HG03521 (cell line): ENCODE measurements around the gene TRIM43B.
"Not testable (repeated sequence)": the region's sequence is repeated elsewhere in the genome, so short reads cannot be mapped to it uniquely, and the experiment has no call there.

ENCODE experiments used
- ATAC-seq: cut with Tn5 transposase; IDR thresholded peaks from one replicate; pipeline ENCODE4 v1.9.1; 2021; ENCODE audit warnings: mild to moderate bottlenecking, moderate library complexity; ENCODE audit not compliant: unreplicated experiment

Gene TRIM43B

GRCh38 chr2:95484654-95485053 is at the start of gene TRIM43B:
Gene TRIM43B (minus strand): TSS chr2:95484754. CDS start chr2:95482714, 2,040 bp downstream.
- not testable (repeated sequence) for ATAC-seq

- no peak for ATAC-seq
Observed at GRCh38 chr2:95531254-95531771, 46.8 kb upstream of the TRIM43B start.

- peak; percentile 45 for ATAC-seq
Observed at GRCh38 chr2:95530734-95531133, 46.2 kb upstream of the TRIM43B start.

GRCh38 chr2:95526360-95527341 is 42.1 kb upstream of the TRIM43B start:
- peak; percentile 59 for ATAC-seq

GRCh38 chr2:95525294-95526035 is 40.9 kb upstream of the TRIM43B start:
- ATAC-seq: no peak

- no peak for ATAC-seq
Observed at GRCh38 chr2:95524195-95524594, 39.6 kb upstream of the TRIM43B start.

- ATAC-seq: no peak
Observed at GRCh38 chr2:95514718-95515117, 30.2 kb upstream of the TRIM43B start.

GRCh38 chr2:95514226-95514625 is 29.7 kb upstream of the TRIM43B start:
- not testable (repeated sequence) for ATAC-seq

- ATAC-seq: no peak
Observed at GRCh38 chr2:95509408-95509807, 24.9 kb upstream of the TRIM43B start.

GRCh38 chr2:95505222-95505621 is 20.7 kb upstream of the TRIM43B start:
- no peak for ATAC-seq

GRCh38 chr2:95500854-95501253 is 16.3 kb upstream of the TRIM43B start:
- no peak for ATAC-seq

GRCh38 chr2:95492076-95492475 is 7.5 kb upstream of the TRIM43B start:
- not testable (repeated sequence) for ATAC-seq

GRCh38 chr2:95475025-95475424 is 9.5 kb downstream of the TRIM43B start:
- ATAC-seq: not testable (repeated sequence)

- not testable (repeated sequence) for ATAC-seq
Observed at GRCh38 chr2:95467984-95468383, 16.6 kb downstream of the TRIM43B start.

GRCh38 chr2:95466572-95466971 is 18.0 kb downstream of the TRIM43B start:
- ATAC-seq: not testable (repeated sequence)

- ATAC-seq: not testable (repeated sequence)
Observed at GRCh38 chr2:95463292-95463691, 21.3 kb downstream of the TRIM43B start.

- ATAC-seq: not testable (repeated sequence)
Observed at GRCh38 chr2:95445317-95445716, 39.2 kb downstream of the TRIM43B start.

GRCh38 chr2:95442474-95443099 is 42.0 kb downstream of the TRIM43B start:
- not testable (repeated sequence) for ATAC-seq

GRCh38 chr2:95435872-95436209 is 48.7 kb downstream of the TRIM43B start:
- not testable (repeated sequence) for ATAC-seq

- not testable (repeated sequence) for ATAC-seq
Observed at GRCh38 chr2:95435162-95435871, 49.2 kb downstream of the TRIM43B start.
